HG03457 (cell line): ENCODE measurements around the gene MTR.

ENCODE experiments used
- ATAC-seq: cut with Tn5 transposase; IDR thresholded peaks from one replicate; pipeline ENCODE4 v1.9.1; 2021; ENCODE audit warnings: moderate number of reproducible peaks; ENCODE audit not compliant: unreplicated experiment

The MTR gene

GRCh38 chr1:236774926-236775325 lies 20.2 kb upstream of the MTR start:
- ATAC-seq: no peak

GRCh38 chr1:236779312-236779711 lies 15.8 kb upstream of the MTR start:
- ATAC-seq: no peak

GRCh38 chr1:236785477-236785876 lies 9.6 kb upstream of the MTR start:
- no peak for ATAC-seq

GRCh38 chr1:236786453-236786852 lies 8.6 kb upstream of the MTR start:
- no peak for ATAC-seq

GRCh38 chr1:236794585-236795034 lies 482 bp upstream of the MTR start:
- no peak for ATAC-seq

- ATAC-seq: peak; percentile 31
Observed at GRCh38 chr1:236795757-236796667, 920 bp downstream of the MTR start.

- no peak for ATAC-seq
Observed at GRCh38 chr1:236799001-236799400, 3.9 kb downstream of the MTR start.

GRCh38 chr1:236800002-236800620 lies 5.0 kb downstream of the MTR start:
- no peak for ATAC-seq

GRCh38 chr1:236800623-236801022 lies 5.5 kb downstream of the MTR start:
- ATAC-seq: no peak

- no peak for ATAC-seq
Observed at GRCh38 chr1:236802264-236802663, 7.2 kb downstream of the MTR start.

- ATAC-seq: no peak
Observed at GRCh38 chr1:236806634-236807033, 11.5 kb downstream of the MTR start.

GRCh38 chr1:236808005-236808404 lies 12.9 kb downstream of the MTR start:
- no peak for ATAC-seq

- ATAC-seq: no peak
Observed at GRCh38 chr1:236808564-236809130, 13.6 kb downstream of the MTR start.

- ATAC-seq: no peak
Observed at GRCh38 chr1:236809148-236809547, 14.1 kb downstream of the MTR start.

GRCh38 chr1:236810018-236810417 lies 14.9 kb downstream of the MTR start:
- ATAC-seq: no peak

- ATAC-seq: no peak
Observed at GRCh38 chr1:236812334-236813030, 17.4 kb downstream of the MTR start.

- ATAC-seq: no peak
Observed at GRCh38 chr1:236815941-236816340, 20.8 kb downstream of the MTR start.

GRCh38 chr1:236819856-236820255 lies 24.8 kb downstream of the MTR start:
- ATAC-seq: no peak

- no peak for ATAC-seq
Observed at GRCh38 chr1:236821091-236821627, 26.1 kb downstream of the MTR start.

GRCh38 chr1:236823559-236823958 lies 28.5 kb downstream of the MTR start:
- ATAC-seq: no peak

GRCh38 chr1:236829085-236829484 lies 34.0 kb downstream of the MTR start:
- no peak for ATAC-seq
